GM23248 (cell line): ENCODE results near the gene SCLY.

Experiments used
- EZH2 ChIP-seq: fragments of 200-600 bp; sonication (generic); IDR thresholded peaks from 2 replicates; pipeline ENCODE4 v1.6.1; 2018; ENCODE audit warnings: antibody characterized with exemption, mild to moderate bottlenecking; ENCODE audit not compliant: insufficient read depth, poor library complexity, severe bottlenecking
- EZH2phosphoT487 ChIP-seq: fragments of 200-600 bp; sonication (generic); IDR thresholded peaks from 2 replicates; pipeline ENCODE4 v1.6.1; 2018; ENCODE audit warnings: antibody characterized with exemption, moderate library complexity, mild to moderate bottlenecking, low read depth; ENCODE audit not compliant: insufficient read depth

GRCh38 chr2:238138331-238139195 lies 77.8 kb downstream of the SCLY start, which contains the start of gene KLHL30:
- TF ChIP-seq EZH2 (no peak), EZH2phosphoT487 (no peak)
